ENCODE data around the gene PAPLN. TPM values are rescaled to one million over a fixed set of nuclear protein-coding genes. Genes with fewer than 3 reads are reported as not detected.

PAPLN gene
- polyA plus RNA-seq, 1 donor (not counting 4 experiments of a cell fraction or from before 2014, with no cell fraction given): 8.2 TPM

DNA sequence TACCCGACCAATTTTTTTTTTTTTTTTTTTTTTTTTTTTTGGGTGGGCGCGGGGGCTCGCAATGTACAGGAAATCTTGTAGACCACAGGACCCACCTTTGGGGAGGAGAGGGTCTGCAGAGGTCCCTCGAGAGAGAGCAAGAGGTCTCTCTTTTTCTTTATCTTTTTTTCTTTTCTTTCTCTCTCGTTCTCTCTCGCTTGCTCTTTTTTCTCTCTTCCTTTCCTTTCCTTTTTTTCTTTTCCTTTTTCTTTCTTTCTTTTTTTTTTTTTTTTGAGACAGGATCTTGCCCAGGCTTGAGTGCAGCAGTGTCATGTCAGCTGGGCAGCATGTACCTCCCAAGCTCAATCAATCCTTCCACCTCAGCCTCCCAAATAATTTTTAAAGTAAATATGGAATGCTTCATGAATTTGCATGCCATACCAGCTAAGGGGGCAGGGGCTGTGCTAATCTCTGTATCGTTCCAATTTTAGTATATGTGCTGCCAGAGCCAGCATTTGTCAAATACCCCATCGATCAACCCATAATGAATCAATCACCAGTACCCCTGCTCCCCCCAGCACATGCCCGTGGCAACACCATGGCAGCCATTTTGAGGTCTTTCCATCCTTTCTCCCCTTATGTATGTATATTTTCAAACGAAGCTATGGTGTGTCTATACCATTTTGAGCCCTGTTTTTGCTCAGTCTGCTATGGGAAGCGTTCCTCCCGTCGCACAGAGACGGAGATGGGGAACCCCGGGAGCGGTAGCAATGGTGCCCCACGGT is 9.3 kb downstream of the PAPLN start:
- no peaks in the 10 kb centered on the region for H3K9me3 ChIP-seq (ENCODE audit: control insufficient read depth, low read depth, low read length)
- H3K9ac ChIP-seq (ENCODE audit: control insufficient read depth, extremely low read depth, insufficient read depth, low read length): peak overlapping the region; percentile 59
- H3K27me3 ChIP-seq (ENCODE audit: control insufficient read depth, extremely low read depth, insufficient read depth, low read length): no peaks in the 10 kb centered on the region
- H2AFZ ChIP-seq (ENCODE audit: control insufficient read depth, low read length): no peak overlapping the region
- no peak overlapping the region for H3K27ac ChIP-seq (ENCODE audit: control insufficient read depth, insufficient read depth, low read length)
- peak overlapping the region; percentile 22 to 71 (median 45) for H3K4me3 ChIP-seq (ENCODE audit: control insufficient read depth in 2 of 3, extremely low read depth in 1 of 3, insufficient read depth in 2 of 3, low read depth in 1 of 3, low read length in 3 of 3)
- peaks cover 10% of the 10 kb centered on the region for H3K79me2 ChIP-seq (ENCODE audit: control insufficient read depth, insufficient read depth, low read length)
- dilution Hi-C loops (cut with MboI; ENCODE audit: extremely low pct_ligation_motif_present, low sequenced_read_pairs): no loop called here
- H3K36me3 ChIP-seq (ENCODE audit: control insufficient read depth in 2 of 2, extremely low read depth in 1 of 2, insufficient read depth in 2 of 2, low read length in 2 of 2): no peaks in the 10 kb centered on the region
- DNase-seq (ENCODE audit: low read depth, low spot score) (no peak), FAIRE-seq (no peak)
- peaks cover 22% of the 10 kb centered on the region for H3K4me1 ChIP-seq (ENCODE audit: control insufficient read depth, extremely low read depth, insufficient read depth, low read length)
- no peaks in the 10 kb centered on the region for H3K9me1 ChIP-seq (ENCODE audit: control insufficient read depth, extremely low read depth, insufficient read depth, low read length)
- peak overlapping the region; percentile 66 for H3K4me2 ChIP-seq (ENCODE audit: control insufficient read depth, extremely low read depth, insufficient read depth, low read depth, low read length)
- TF ChIP-seq, protein P1, sequence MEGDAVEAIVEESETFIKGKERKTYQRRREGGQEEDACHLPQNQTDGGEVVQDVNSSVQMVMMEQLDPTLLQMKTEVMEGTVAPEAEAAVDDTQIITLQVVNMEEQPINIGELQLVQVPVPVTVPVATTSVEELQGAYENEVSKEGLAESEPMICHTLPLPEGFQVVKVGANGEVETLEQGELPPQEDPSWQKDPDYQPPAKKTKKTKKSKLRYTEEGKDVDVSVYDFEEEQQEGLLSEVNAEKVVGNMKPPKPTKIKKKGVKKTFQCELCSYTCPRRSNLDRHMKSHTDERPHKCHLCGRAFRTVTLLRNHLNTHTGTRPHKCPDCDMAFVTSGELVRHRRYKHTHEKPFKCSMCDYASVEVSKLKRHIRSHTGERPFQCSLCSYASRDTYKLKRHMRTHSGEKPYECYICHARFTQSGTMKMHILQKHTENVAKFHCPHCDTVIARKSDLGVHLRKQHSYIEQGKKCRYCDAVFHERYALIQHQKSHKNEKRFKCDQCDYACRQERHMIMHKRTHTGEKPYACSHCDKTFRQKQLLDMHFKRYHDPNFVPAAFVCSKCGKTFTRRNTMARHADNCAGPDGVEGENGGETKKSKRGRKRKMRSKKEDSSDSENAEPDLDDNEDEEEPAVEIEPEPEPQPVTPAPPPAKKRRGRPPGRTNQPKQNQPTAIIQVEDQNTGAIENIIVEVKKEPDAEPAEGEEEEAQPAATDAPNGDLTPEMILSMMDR (optimal IDR thresholded peaks at IDR 0.05 in 1 of 3, IDR thresholded peaks at IDR 0.05 in 1 of 3, conservative IDR thresholded peaks at IDR 0.05 in 1 of 3; ENCODE audit: extremely low read depth in 1 of 3, insufficient read depth in 2 of 3, low read length in 3 of 3): no peak
- TF ChIP-seq EZH2 (IDR thresholded peaks at IDR 0.05; ENCODE audit: low read length): no peak
- H4K20me1 ChIP-seq (ENCODE audit: control insufficient read depth, extremely low read depth, insufficient read depth, low read length): no peaks in the 10 kb centered on the region

GRCh38 chr14:73248108-73248868 is 11.0 kb downstream of the PAPLN start:
- Histone ChIP-seq H3K9ac (ENCODE audit: control insufficient read depth, extremely low read depth, insufficient read depth, low read length) (peak overlapping the region; percentile 28), H2AFZ (ENCODE audit: control insufficient read depth, low read length) (peak overlapping the region; percentile 24), H3K9me3 (ENCODE audit: control insufficient read depth, low read depth, low read length) (no peaks in the 10 kb centered on the region), H3K36me3 (ENCODE audit: control insufficient read depth in 2 of 2, extremely low read depth in 1 of 2, insufficient read depth in 2 of 2, low read length in 2 of 2) (no peaks in the 10 kb centered on the region), H3K4me3 (ENCODE audit: control insufficient read depth in 2 of 3, extremely low read depth in 1 of 3, insufficient read depth in 2 of 3, low read depth in 1 of 3, low read length in 3 of 3) (no peak overlapping the region), H3K79me2 (ENCODE audit: control insufficient read depth, insufficient read depth, low read length) (peaks cover 10% of the 10 kb centered on the region), H3K4me1 (ENCODE audit: control insufficient read depth, extremely low read depth, insufficient read depth, low read length) (peaks cover 11% of the 10 kb centered on the region), H3K4me2 (ENCODE audit: control insufficient read depth, extremely low read depth, insufficient read depth, low read depth, low read length) (peak overlapping the region; percentile 19), H3K27ac (ENCODE audit: control insufficient read depth, insufficient read depth, low read length) (peak overlapping the region; percentile 61), H4K20me1 (ENCODE audit: control insufficient read depth, extremely low read depth, insufficient read depth, low read length) (no peaks in the 10 kb centered on the region), H3K27me3 (ENCODE audit: control insufficient read depth, extremely low read depth, insufficient read depth, low read length) (no peaks in the 10 kb centered on the region), H3K9me1 (ENCODE audit: control insufficient read depth, extremely low read depth, insufficient read depth, low read length) (no peaks in the 10 kb centered on the region)
- no peak for TF ChIP-seq EZH2 (IDR thresholded peaks at IDR 0.05; ENCODE audit: low read length)
- TF ChIP-seq, protein P1 (optimal IDR thresholded peaks at IDR 0.05 in 1 of 3, IDR thresholded peaks at IDR 0.05 in 1 of 3, conservative IDR thresholded peaks at IDR 0.05 in 1 of 3; ENCODE audit: extremely low read depth in 1 of 3, insufficient read depth in 2 of 3, low read length in 3 of 3): no peak
- FAIRE-seq (peak; percentile 95), DNase-seq (ENCODE audit: low read depth, low spot score) (no peak)
- dilution Hi-C loops (cut with MboI; ENCODE audit: extremely low pct_ligation_motif_present, low sequenced_read_pairs): no loop called here
